H1 (cell line): ENCODE measurements around the gene RSKR. TPM values are rescaled to one million over a fixed set of nuclear protein-coding genes. Genes with fewer than 3 reads are reported as not detected.

Experiments used
- CTCF ChIA-PET: fragments of 300-600 bp; sonication (Branson Sonifier 250); formaldehyde crosslinking; loops from one replicate; lab custom pipeline; 2021; ENCODE audit not compliant: partially characterized antibody; lab: Charles Lee
- POLR2A ChIA-PET: fragments of 300-600 bp; sonication (Branson Sonifier 250); formaldehyde crosslinking; loops from one replicate; lab custom pipeline; 2021; ENCODE audit warnings: inconsistent platforms; ENCODE audit not compliant: partially characterized antibody; lab: Charles Lee
- DNase-seq, 2 experiments: peaks; one replicate each; pipeline versions ENCODE4 v3.0.0 to v3.0.0-alpha.2; 2010 to 2022; ENCODE audit warnings: low spot score in 2 of 2, low read depth in 1 of 2, mixed read lengths in 1 of 2
- FAIRE-seq: peaks from 2 replicates; lab custom pipeline; 2011; peaks lifted over from hg19 to GRCh38; lab: Jason Lieb, UNC
- H2AFZ ChIP-seq: 2 replicates; pipeline ENCODE4 v1.8.1; 2012; ENCODE audit warnings: low read length, inconsistent platforms
- H2AK5ac ChIP-seq: 2 replicates; pipeline ENCODE4 v1.6.1; 2013; ENCODE audit warnings: low read depth, low read length
- H2BK120ac ChIP-seq: replicated peaks from 2 replicates; pipeline ENCODE3; 2013; ENCODE audit warnings: low read depth, low read length, inconsistent platforms
- H2BK12ac ChIP-seq: 2 replicates; pipeline ENCODE4 v1.6.1; 2013; ENCODE audit warnings: low read depth, low read length
- H2BK15ac ChIP-seq: 2 replicates; pipeline ENCODE4 v1.6.1; 2013; ENCODE audit warnings: low read length
- H2BK20ac ChIP-seq: 2 replicates; pipeline ENCODE4 v1.6.1; 2013; ENCODE audit warnings: low read length
- H2BK5ac ChIP-seq: 2 replicates; pipeline ENCODE4 v1.6.1; 2013; ENCODE audit warnings: low read depth, low read length
- H3K14ac ChIP-seq: 2 replicates; pipeline ENCODE4 v1.6.1; 2013; ENCODE audit warnings: inconsistent platforms; ENCODE audit not compliant: insufficient read length
- H3K18ac ChIP-seq: 2 replicates; pipeline ENCODE4 v1.6.1; 2013; ENCODE audit warnings: low read length; ENCODE audit errors: extremely low read depth
- H3K23ac ChIP-seq: 2 replicates; pipeline ENCODE4 v1.6.1; 2013; ENCODE audit warnings: inconsistent platforms; ENCODE audit not compliant: insufficient read length
- H3K23me2 ChIP-seq: 2 replicates; pipeline ENCODE4 v1.6.1; 2013; ENCODE audit warnings: low read depth, low read length
- H3K27ac ChIP-seq: 2 replicates; pipeline ENCODE4 v1.6.1; 2011; ENCODE audit warnings: low read depth, low read length, inconsistent platforms
- H3K27me3 ChIP-seq, 4 experiments: replicated peaks in 1 of 4; 1 replicate in 1 of 4; 2 replicates in 3 of 4; pipeline versions ENCODE4 v1.6.1 to v1.8.1; 2011 to 2013; ENCODE audit warnings: low read length in 3 of 4, mild to moderate bottlenecking in 3 of 4, inconsistent platforms in 2 of 4, mixed read lengths in 2 of 4, moderate library complexity in 1 of 4; ENCODE audit not compliant: control insufficient read depth in 3 of 4, insufficient read depth in 3 of 4; ENCODE audit errors: extremely low read depth in 1 of 4
- H3K36me3 ChIP-seq, 4 experiments: 2 replicates each; pipeline versions ENCODE4 v1.6.1 to v1.8.1; 2011 to 2013; ENCODE audit warnings: mild to moderate bottlenecking in 4 of 4, low read length in 3 of 4, moderate library complexity in 2 of 4, control low read depth in 1 of 4, inconsistent platforms in 1 of 4; ENCODE audit not compliant: insufficient read depth in 4 of 4, control insufficient read depth in 2 of 4
- H3K4ac ChIP-seq: replicated peaks from 2 replicates; pipeline ENCODE3; 2013; ENCODE audit warnings: low read length, low read depth, mixed read lengths, inconsistent platforms; ENCODE audit not compliant: insufficient read length
- H3K4me1 ChIP-seq, 4 experiments: replicated peaks in 1 of 4; 1 replicate in 1 of 4; 2 replicates in 3 of 4; pipeline versions ENCODE4 v1.6.1 to v1.8.1; 2011 to 2013; ENCODE audit warnings: low read length in 3 of 4, inconsistent platforms in 2 of 4, mixed read lengths in 1 of 4; ENCODE audit not compliant: insufficient read depth in 4 of 4, control insufficient read depth in 3 of 4
- H3K4me2 ChIP-seq, 2 experiments: 2 replicates each; pipeline versions ENCODE4 v1.6.1 to v1.8.1; 2011 to 2013; ENCODE audit warnings: low read depth in 2 of 2, low read length in 2 of 2, control low read depth in 1 of 2, inconsistent platforms in 1 of 2, mild to moderate bottlenecking in 1 of 2; ENCODE audit not compliant: insufficient read depth in 1 of 2
- H3K4me3 ChIP-seq, 4 experiments: fragments of 200-600, 300-600 bp in 1 of 4; sonication (generic), shearing (Covaris generic), sonication (Bioruptor Twin) in 1 of 4; 2 replicates each; pipeline versions ENCODE4 v1.5.1 to v1.8.1; 2011 to 2016; ENCODE audit warnings: low read length in 4 of 4, low read depth in 3 of 4, control low read depth in 2 of 4, inconsistent platforms in 2 of 4, mild to moderate bottlenecking in 2 of 4, mixed read lengths in 1 of 4, moderate library complexity in 1 of 4; ENCODE audit not compliant: insufficient read depth in 2 of 4; ENCODE audit errors: extremely low read depth in 1 of 4
- H3K56ac ChIP-seq: replicated peaks from 2 replicates; pipeline ENCODE3; 2013; ENCODE audit warnings: low read depth, mild to moderate bottlenecking, mixed read lengths, low read length, inconsistent platforms; ENCODE audit not compliant: insufficient read length
- H3K79me1 ChIP-seq: 2 replicates; pipeline ENCODE4 v1.6.1; 2013; ENCODE audit warnings: low read depth, low read length, control low read depth
- H3K79me2 ChIP-seq, 2 experiments: 2 replicates each; pipeline versions ENCODE4 v1.6.1 to v1.8.1; 2012 to 2013; ENCODE audit warnings: low read length in 2 of 2, mild to moderate bottlenecking in 2 of 2, inconsistent platforms in 1 of 2; ENCODE audit not compliant: insufficient read depth in 2 of 2, control insufficient read depth in 1 of 2
- H3K9ac ChIP-seq, 4 experiments: replicated peaks in 1 of 4; 1 replicate in 1 of 4; 2 replicates in 3 of 4; pipeline versions ENCODE4 v1.6.1 to v1.8.1; 2011 to 2013; ENCODE audit warnings: low read depth in 3 of 4, low read length in 3 of 4, control low read depth in 2 of 4, mild to moderate bottlenecking in 2 of 4, moderate library complexity in 2 of 4, inconsistent platforms in 1 of 4; ENCODE audit errors: extremely low read depth in 1 of 4
- H3K9me3 ChIP-seq, 2 experiments: 2 replicates each; pipeline versions ENCODE4 v1.6.1 to v1.8.1; 2012 to 2013; ENCODE audit warnings: mild to moderate bottlenecking in 2 of 2, moderate library complexity in 2 of 2, control low read depth in 1 of 2, inconsistent platforms in 1 of 2, low read depth in 1 of 2, low read length in 1 of 2, mixed read lengths in 1 of 2; ENCODE audit not compliant: insufficient read depth in 2 of 2
- H4K20me1 ChIP-seq, 2 experiments: replicated peaks in 1 of 2; 2 replicates each; pipeline versions ENCODE3 to v1.8.1; 2011 to 2013; ENCODE audit warnings: inconsistent platforms in 2 of 2, low read length in 2 of 2, mild to moderate bottlenecking in 1 of 2; ENCODE audit not compliant: insufficient read depth in 2 of 2, control insufficient read depth in 1 of 2
- H4K5ac ChIP-seq: 2 replicates; pipeline ENCODE4 v1.6.1; 2013; ENCODE audit warnings: low read length, low read depth, mixed read lengths, inconsistent platforms; ENCODE audit not compliant: insufficient read length
- H4K8ac ChIP-seq: 2 replicates; pipeline ENCODE4 v1.8.0; 2013; ENCODE audit warnings: mild to moderate bottlenecking, moderate library complexity, low read length, inconsistent platforms; ENCODE audit not compliant: insufficient read depth; ENCODE audit errors: extremely low read depth
- H4K91ac ChIP-seq: replicated peaks from 2 replicates; pipeline ENCODE3; 2013; ENCODE audit warnings: low read length, mixed read lengths, inconsistent platforms; ENCODE audit not compliant: insufficient read length
- CTCF ChIP-seq, 3 experiments: IDR thresholded peaks; 1 replicate in 2 of 3; 2 replicates in 1 of 3; pipeline versions ENCODE4 v1.5.1 to v1.6.1; 2011; ENCODE audit warnings: low read length in 3 of 3, mild to moderate bottlenecking in 3 of 3, inconsistent platforms in 2 of 3, low read depth in 1 of 3, moderate library complexity in 1 of 3; ENCODE audit not compliant: insufficient read depth in 1 of 3; ENCODE audit errors: control extremely low read depth in 1 of 3
- TEAD4 ChIP-seq: IDR thresholded peaks from 2 replicates; pipeline ENCODE4 v1.6.1; 2012; ENCODE audit warnings: low read depth, low read length, inconsistent platforms, mixed read lengths
- WGBS, 2 experiments: shearing (Covaris generic) in 1 of 2; methylation state at CpG; one replicate each; pipeline versions ENCODE4 v1.1.6 to v1.1.7; 2013 to 2015; ENCODE audit warnings: low lambda C conversion rate in 2 of 2, mixed read lengths in 2 of 2, inconsistent platforms in 1 of 2, low coverage in 1 of 2, missing lambda C conversion rate in 1 of 2; ENCODE audit not compliant: insufficient replicate concordance in 2 of 2, insufficient coverage in 1 of 2, insufficient read length in 1 of 2; ENCODE audit errors: extremely low coverage in 1 of 2, missing lambda C conversion rate in 1 of 2; 5-methylcytosine and 5-hydroxymethylcytosine counted together
- polyA plus RNA-seq, 7 experiments: library from polyadenylated mRNA; depleted of rRNA in 3 of 7; stranded (reverse) in 5 of 7; unstranded in 2 of 7; fragments of >200 nt in 5 of 7; fragments of 200-250 nt in 2 of 7; gene quantifications; 1 replicate in 5 of 7; 2 replicates in 1 of 7; 4 replicates in 1 of 7; pipeline versions ENCODE4 v1.2.1 to v1.2.3, GENCODE V29; 2011 to 2013; ENCODE audit warnings: missing spikeins in 2 of 7, mixed read lengths in 2 of 7
- total RNA-seq: library from RNA; stranded (reverse); fragmentation: NEBNext Ultra II Directional; extraction: Animal tissue kit (Norgen Biotek cat#: 25700); gene quantifications from 2 replicates; pipeline ENCODE4 v1.2.1, GENCODE V29; 2021

RSKR gene
- total and polyA plus RNA-seq, 2 of the 8 experiments (the other 6 are each of a cell fraction or from before 2014, with no cell fraction given), result 24.1 to 28.5 TPM

- H2AFZ ChIP-seq, result no peak overlapping the region
- FAIRE-seq, result no peak
- H3K27ac ChIP-seq, result no peak overlapping the region
- H3K79me1 ChIP-seq, result no peaks in the 10 kb centered on the region
- no peak overlapping the region for H2BK120ac ChIP-seq
- H3K4me3 ChIP-seq, result no peak overlapping the region
- no peaks in the 10 kb centered on the region for H3K9me3 ChIP-seq
- no peak overlapping the region for H3K14ac ChIP-seq
- no peak overlapping the region for H2BK20ac ChIP-seq
- H3K23ac ChIP-seq, result no peak overlapping the region
- H3K9ac ChIP-seq, result no peak overlapping the region
- H2BK5ac ChIP-seq, result no peak overlapping the region
- no peak overlapping the region for H3K18ac ChIP-seq
- peaks cover 0 to 10% of the 10 kb centered on the region in 2 experiments; a peak in 2 of 4 replicates for H3K79me2 ChIP-seq
- no peak overlapping the region for H4K5ac ChIP-seq
- peaks cover 12 to 22% (median 20%) of the 10 kb centered on the region in 4 experiments for H3K36me3 ChIP-seq
- peaks cover 2 to 9% (median 6%) of the 10 kb centered on the region in 4 experiments; a peak in 6 of 7 replicates for H3K4me1 ChIP-seq
- H4K8ac ChIP-seq, result no peak overlapping the region
- H3K4me2 ChIP-seq, result no peak overlapping the region
- peaks cover 0 to 8% (median 4%) of the 10 kb centered on the region in 4 experiments; a peak in 4 of 7 replicates for H3K27me3 ChIP-seq
- no peak overlapping the region for H3K4ac ChIP-seq
- ChIA-PET POLR2A (interaction anchor here (0.9 to 4.2 kb wide), 4 partner anchors 24 to 88 kb away, joined by 3 to 24 read pairs (median 8); partner anchors contain the start of genes BLTP2 and SPAG5), CTCF (interaction anchor here (1.1 to 3.5 kb wide), 5 partner anchors 20 to 217 kb away, joined by 3 to 18 read pairs (median 4); partner anchors contain the start of gene POLDIP2)
- H4K91ac ChIP-seq, result no peak overlapping the region
- no peak overlapping the region for H2BK15ac ChIP-seq
- H2AK5ac ChIP-seq, result no peak overlapping the region
- no peak overlapping the region for H3K56ac ChIP-seq
- H2BK12ac ChIP-seq, result peak overlapping the region; percentile 12; the same call in 1 of the 2 replicates
- no peak for DNase-seq
- peaks cover 3 to 4% of the 10 kb centered on the region in 2 experiments for H4K20me1 ChIP-seq
- TF ChIP-seq CTCF (IDR thresholded peaks at IDR 0.05; ENCODE audit: control extremely low read depth in 1 of 3, insufficient read depth in 1 of 3, low read depth in 1 of 3, low read length in 3 of 3) (peak in 2 of 3 experiments; percentile 22 to 23; a peak in 2 of 4 replicates), TEAD4 (no peak)
- 95% methylated on average over 7 of the region's 7 CpGs; no CpG with 5 or more reads in 1 of the 2 experiments for WGBS, 2 experiments
- H3K23me2 ChIP-seq, result peaks cover 6% of the 10 kb centered on the region
These were observed 39.5 kb downstream of the RSKR start for GRCh38 chr17:28574526-28574925.
